ENCODE results near the gene MYO18B.

GRCh38 chr22:25911243-25911972 is 169.4 kb downstream of the MYO18B start:
- no peak for TF ChIP-seq CTCF (IDR thresholded peaks at IDR 0.05; ENCODE audit: insufficient read depth, low read length, poor library complexity, severe bottlenecking)
- TF ChIP-seq EZH2phosphoT487 (conservative IDR thresholded peaks at IDR 0.05; ENCODE audit: low read length), result no peak

Measured in SU-DHL-6 (cell line).